HG03354 (cell line): ENCODE measurements around the gene INO80D.

Source experiments
- ATAC-seq: cut with Tn5 transposase; IDR thresholded peaks from one replicate; pipeline ENCODE4 v1.9.1; 2021; ENCODE audit warnings: mild to moderate bottlenecking; ENCODE audit not compliant: unreplicated experiment, poor library complexity, severe bottlenecking

INO80D gene

DNA sequence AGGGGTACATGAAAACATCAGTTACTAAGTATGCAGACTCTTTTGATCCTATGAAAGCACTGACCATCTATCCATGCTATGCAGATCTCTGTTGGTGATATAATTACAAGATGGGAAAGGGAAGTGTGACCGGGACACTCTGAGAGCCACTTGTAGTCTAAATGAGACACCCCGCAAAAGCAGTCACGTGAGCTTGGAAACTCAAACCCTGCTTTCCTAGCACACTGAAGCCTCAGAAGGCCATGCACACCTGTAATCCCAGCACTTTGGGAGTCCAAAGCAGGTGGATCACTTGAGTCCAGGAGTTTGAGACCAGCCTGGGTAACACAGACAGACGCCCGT, 137.5 kb downstream of the INO80D start:
- ATAC-seq: no peak

DNA sequence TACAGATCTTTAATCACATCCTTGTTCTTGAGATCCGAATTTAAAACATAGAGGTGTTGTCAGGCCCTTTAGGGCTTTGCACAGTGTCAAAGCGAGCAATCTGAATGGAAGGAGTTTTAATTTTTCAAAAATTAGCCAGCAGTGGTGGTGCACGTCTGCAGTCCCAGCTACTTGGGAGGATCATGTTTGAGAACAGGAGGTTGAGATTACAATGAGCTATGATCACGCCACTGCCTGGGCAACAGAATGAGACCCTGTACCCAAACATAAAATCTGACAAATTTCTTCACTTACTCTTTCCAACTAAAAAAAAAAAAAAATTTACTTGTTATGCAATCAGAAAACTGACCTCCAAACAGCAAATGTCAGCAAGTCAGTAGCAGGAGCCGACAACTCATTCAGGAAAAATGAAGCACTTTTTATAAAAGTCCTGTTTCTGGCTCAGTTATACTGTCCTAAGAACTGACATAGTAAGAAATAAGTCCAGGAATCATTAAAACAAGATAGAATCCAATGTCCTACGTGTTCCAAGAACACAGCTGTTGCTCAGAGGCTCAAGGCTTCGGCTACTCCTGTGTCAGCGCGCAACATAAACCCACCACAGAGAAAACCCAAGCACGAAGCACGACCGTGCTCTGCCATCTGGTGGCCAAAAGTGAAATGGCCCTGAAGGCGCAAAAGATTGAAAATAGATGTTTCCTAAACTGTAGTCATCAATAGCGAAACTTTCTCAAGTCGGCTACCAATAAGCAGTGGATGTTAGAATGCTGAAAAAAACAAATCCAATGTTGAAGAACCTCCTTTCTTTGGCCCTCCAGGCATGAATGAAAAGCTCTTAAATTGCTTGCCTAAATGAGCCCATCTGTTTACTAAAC, 138.1 kb downstream of the INO80D start:
- ATAC-seq: peak; percentile 98

DNA sequence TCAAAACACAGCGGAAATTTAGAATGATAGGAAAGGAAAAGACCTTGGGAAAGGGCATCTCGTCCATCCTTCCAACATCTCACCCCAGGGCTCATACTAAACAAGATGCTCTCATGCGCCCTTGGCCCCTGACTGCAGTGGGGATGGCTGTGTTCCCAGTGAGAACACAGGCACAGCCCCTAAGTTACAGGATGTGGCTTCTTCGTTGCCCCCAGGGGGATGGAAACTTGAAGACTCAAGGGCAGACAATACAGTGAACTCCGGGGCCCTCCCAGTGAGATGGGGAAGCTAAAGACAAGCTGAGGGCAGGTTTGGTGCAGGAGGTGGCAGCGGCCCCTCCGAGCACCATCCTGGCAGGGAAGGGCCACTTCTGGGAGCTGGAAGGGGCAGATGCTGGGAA, 139.7 kb downstream of the INO80D start:
- ATAC-seq: no peak
